Endothelial cell of umbilical vein (primary cell): ENCODE results near the gene ST6GAL2. TPM values are rescaled to one million over a fixed set of nuclear protein-coding genes. Genes with fewer than 3 reads are reported as not detected.

Experiments
- BruUV-seq: library from RNA; stranded (reverse); fragments of 400-500 nt; replicated peaks from 2 replicates; lab custom pipeline; 2021; lab: Mats Ljungman, UMichigan
- CTCF ChIA-PET: fragments of 300-600, 350-600 bp; sonication (Branson Sonifier 250); formaldehyde crosslinking; loops from one replicate; lab custom pipeline; 2021; ENCODE audit warnings: antibody characterized with exemption, inconsistent platforms; lab: Charles Lee
- POLR2A ChIA-PET: fragments of 300-600, 350-600 bp; sonication (Branson Sonifier 250); formaldehyde crosslinking; loops from one replicate; lab custom pipeline; 2021; ENCODE audit warnings: antibody characterized with exemption, inconsistent platforms; lab: Charles Lee
- DNase-seq: peaks from one replicate; pipeline ENCODE4 v3.0.0-alpha.2; 2011; ENCODE audit warnings: low read depth, low spot score
- FAIRE-seq: peaks from 2 replicates; lab custom pipeline; 2011; peaks lifted over from hg19 to GRCh38; lab: Jason Lieb, UNC
- H2AFZ ChIP-seq: 2 replicates; pipeline ENCODE4 v1.6.0; 2012; ENCODE audit warnings: low read depth, low read length, control low read depth, inconsistent platforms
- H3K27ac ChIP-seq: 2 replicates; pipeline ENCODE4 v1.5.1; 2011; ENCODE audit warnings: low read depth, mild to moderate bottlenecking, control low read depth, low read length, moderate library complexity; ENCODE audit not compliant: insufficient read depth
- H3K27me3 ChIP-seq, 2 experiments: 2 replicates each; pipeline versions ENCODE4 v1.6.0 to v1.6.1; 2011; ENCODE audit warnings: low read length in 2 of 2, mixed read lengths in 1 of 2; ENCODE audit not compliant: control insufficient read depth in 2 of 2, insufficient read depth in 2 of 2
- H3K36me3 ChIP-seq, 2 experiments: 2 replicates in 1 of 2; 3 replicates in 1 of 2; pipeline ENCODE4 v1.5.1; 2011; ENCODE audit warnings: low read length in 2 of 2, mild to moderate bottlenecking in 1 of 2, moderate library complexity in 1 of 2; ENCODE audit not compliant: control insufficient read depth in 2 of 2, insufficient read depth in 2 of 2; ENCODE audit errors: extremely low read depth in 1 of 2
- H3K4me1 ChIP-seq: 3 replicates; pipeline ENCODE4 v1.5.1; 2011; ENCODE audit warnings: mild to moderate bottlenecking, low read length; ENCODE audit not compliant: control insufficient read depth, insufficient read depth; ENCODE audit errors: extremely low read depth
- H3K4me2 ChIP-seq: 2 replicates; pipeline ENCODE4 v1.6.1; 2011; ENCODE audit warnings: low read length, control low read depth, mixed read lengths; ENCODE audit not compliant: insufficient read depth
- H3K4me3 ChIP-seq, 3 experiments: fragments of 200-600 bp in 1 of 3; sonication (generic), shearing (Covaris generic) in 1 of 3; replicated peaks in 1 of 3; 2 replicates each; pipeline ENCODE4 v1.5.1; 2011 to 2016; ENCODE audit warnings: control low read depth in 3 of 3, low read length in 3 of 3, mild to moderate bottlenecking in 2 of 3, inconsistent platforms in 1 of 3, low read depth in 1 of 3, moderate library complexity in 1 of 3; ENCODE audit not compliant: insufficient read depth in 1 of 3
- H3K79me2 ChIP-seq: 2 replicates; pipeline ENCODE4 v1.6.0; 2012; ENCODE audit warnings: low read length, inconsistent platforms; ENCODE audit not compliant: control insufficient read depth, insufficient read depth
- H3K9ac ChIP-seq: replicated peaks from 2 replicates; pipeline ENCODE3; 2011; ENCODE audit warnings: low read length, control low read depth; ENCODE audit not compliant: insufficient read depth; ENCODE audit errors: extremely low read depth
- H3K9me1 ChIP-seq: replicated peaks from 3 replicates; pipeline ENCODE4 v1.6.0; 2011; ENCODE audit warnings: mild to moderate bottlenecking, low read length; ENCODE audit not compliant: control insufficient read depth, insufficient read depth; ENCODE audit errors: extremely low read depth
- H3K9me3 ChIP-seq: replicated peaks from 2 replicates; pipeline ENCODE4 v1.5.1; 2012; ENCODE audit warnings: low read length, inconsistent platforms; ENCODE audit not compliant: control insufficient read depth, insufficient read depth
- H4K20me1 ChIP-seq: replicated peaks from 2 replicates; pipeline ENCODE3; 2011; ENCODE audit warnings: mild to moderate bottlenecking, low read length; ENCODE audit not compliant: control insufficient read depth, insufficient read depth; ENCODE audit errors: extremely low read depth
- EZH2 ChIP-seq: IDR thresholded peaks from 2 replicates; pipeline ENCODE4 v1.6.1; 2012; ENCODE audit warnings: borderline replicate concordance, low read depth, mild to moderate bottlenecking, moderate library complexity, low read length, inconsistent platforms; ENCODE audit not compliant: severe bottlenecking
- FOS ChIP-seq: IDR thresholded peaks from 2 replicates; pipeline ENCODE4 v1.6.1; 2011; ENCODE audit warnings: mild to moderate bottlenecking, low read length, moderate library complexity, borderline replicate concordance; ENCODE audit not compliant: insufficient read depth
- GATA2 ChIP-seq: IDR thresholded peaks from 2 replicates; pipeline ENCODE4 v1.7.0; 2011; ENCODE audit warnings: low read depth, mild to moderate bottlenecking, moderate library complexity, mixed read lengths, low read length; ENCODE audit not compliant: insufficient read length, insufficient read depth
- JUN ChIP-seq: IDR thresholded peaks from 2 replicates; pipeline ENCODE4 v1.6.1; 2011; ENCODE audit warnings: borderline replicate concordance, low read depth; ENCODE audit not compliant: insufficient read length, insufficient read depth
- MYC ChIP-seq: IDR thresholded peaks from one replicate; pipeline ENCODE4 v1.6.1; 2011; ENCODE audit warnings: mild to moderate bottlenecking, low read depth, low read length
- POLR2A ChIP-seq: IDR thresholded peaks from 2 replicates; pipeline ENCODE4 v1.6.1; 2012; ENCODE audit warnings: low read depth, mild to moderate bottlenecking, control low read depth, low read length
- POLR2AphosphoS5 ChIP-seq: IDR thresholded peaks from 2 replicates; pipeline ENCODE4 v1.6.1; 2012; ENCODE audit warnings: low read depth, mild to moderate bottlenecking, control low read depth, low read length, moderate library complexity; ENCODE audit not compliant: insufficient read depth
- dilution Hi-C: fragments of 300-500 bp; cut with MboI; formaldehyde crosslinking; loops from one replicate; pipeline ENCODE4 v1.15.0; 2019; ENCODE audit warnings: low sequenced_read_pairs; ENCODE audit not compliant: extremely low pct_ligation_motif_present
- intact Hi-C: fragments of 100-400 bp; cut with micrococcal nuclease; formaldehyde crosslinking; loops from one replicate; pipeline ENCODE4 v1.10.0; 2022
- polyA plus RNA-seq, 4 experiments: library from polyadenylated mRNA; depleted of rRNA in 3 of 4; stranded (reverse) in 3 of 4; unstranded in 1 of 4; fragments of >200 nt; gene quantifications; 2 replicates each; pipeline versions ENCODE4 v1.2.1 to v1.2.3, GENCODE V29; 2011 to 2012; ENCODE audit warnings: missing spikeins in 1 of 4
- total RNA-seq: library from RNA; stranded (reverse); gene quantifications from 2 replicates; pipeline ENCODE4 v1.2.3, GENCODE V29; 2021
- TF ChIP-seq, protein P1 (sequence below): IDR thresholded peaks from 2 replicates; pipeline ENCODE4 v1.6.1; 2011; ENCODE audit not compliant: insufficient read depth, insufficient read length
- TF ChIP-seq, protein P2 (sequence below), 2 donors: IDR thresholded peaks; 1 replicate in 1 of 2; 2 replicates in 1 of 2; pipeline ENCODE4 v1.5.1; 2011; ENCODE audit warnings: low read length in 2 of 2, mild to moderate bottlenecking in 2 of 2, moderate library complexity in 2 of 2, control low read depth in 1 of 2, inconsistent platforms in 1 of 2, low read depth in 1 of 2; ENCODE audit not compliant: insufficient read depth in 1 of 2; ENCODE audit errors: extremely low read depth in 1 of 2

The ST6GAL2 gene
- total and polyA plus RNA-seq, 2 donors (not counting 3 experiments of a cell fraction or from before 2014, with no cell fraction given): not detected

DNA sequence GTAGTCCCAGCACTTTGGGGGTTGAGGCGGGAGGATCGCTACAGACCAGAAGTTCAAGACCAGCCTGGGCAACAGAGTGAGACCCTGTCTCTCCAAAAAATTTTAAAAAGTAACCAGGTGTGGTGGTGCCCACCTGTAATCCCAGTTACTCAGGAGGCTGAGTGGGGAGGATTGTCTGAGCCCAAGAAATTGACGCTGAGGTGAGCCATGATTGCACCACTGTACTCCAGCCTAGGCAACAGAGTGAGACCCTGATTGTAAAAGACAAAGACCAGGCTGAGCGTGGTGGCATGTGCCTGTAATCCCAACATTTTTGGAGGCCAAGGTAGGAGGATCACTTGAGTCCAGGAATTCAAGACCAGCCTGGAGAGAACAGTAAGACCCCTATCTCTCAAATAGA lies 7.8 kb downstream of the ST6GAL2 start:
- H2AFZ ChIP-seq: no peak overlapping the region
- no peaks in the 10 kb centered on the region for H3K27me3 ChIP-seq
- H3K4me2 ChIP-seq: no peak overlapping the region
- H3K9ac ChIP-seq: no peak overlapping the region
- ChIA-PET POLR2A (no interaction called here), CTCF (no interaction called here)
- H3K9me3 ChIP-seq: no peaks in the 10 kb centered on the region
- TF ChIP-seq MYC (no peak), EZH2 (no peak), JUN (no peak), POLR2A (no peak), FOS (no peak), GATA2 (no peak), POLR2AphosphoS5 (no peak)
- TF ChIP-seq, protein P1, sequence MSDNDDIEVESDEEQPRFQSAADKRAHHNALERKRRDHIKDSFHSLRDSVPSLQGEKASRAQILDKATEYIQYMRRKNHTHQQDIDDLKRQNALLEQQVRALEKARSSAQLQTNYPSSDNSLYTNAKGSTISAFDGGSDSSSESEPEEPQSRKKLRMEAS: no peak
- TF ChIP-seq, protein P2, sequence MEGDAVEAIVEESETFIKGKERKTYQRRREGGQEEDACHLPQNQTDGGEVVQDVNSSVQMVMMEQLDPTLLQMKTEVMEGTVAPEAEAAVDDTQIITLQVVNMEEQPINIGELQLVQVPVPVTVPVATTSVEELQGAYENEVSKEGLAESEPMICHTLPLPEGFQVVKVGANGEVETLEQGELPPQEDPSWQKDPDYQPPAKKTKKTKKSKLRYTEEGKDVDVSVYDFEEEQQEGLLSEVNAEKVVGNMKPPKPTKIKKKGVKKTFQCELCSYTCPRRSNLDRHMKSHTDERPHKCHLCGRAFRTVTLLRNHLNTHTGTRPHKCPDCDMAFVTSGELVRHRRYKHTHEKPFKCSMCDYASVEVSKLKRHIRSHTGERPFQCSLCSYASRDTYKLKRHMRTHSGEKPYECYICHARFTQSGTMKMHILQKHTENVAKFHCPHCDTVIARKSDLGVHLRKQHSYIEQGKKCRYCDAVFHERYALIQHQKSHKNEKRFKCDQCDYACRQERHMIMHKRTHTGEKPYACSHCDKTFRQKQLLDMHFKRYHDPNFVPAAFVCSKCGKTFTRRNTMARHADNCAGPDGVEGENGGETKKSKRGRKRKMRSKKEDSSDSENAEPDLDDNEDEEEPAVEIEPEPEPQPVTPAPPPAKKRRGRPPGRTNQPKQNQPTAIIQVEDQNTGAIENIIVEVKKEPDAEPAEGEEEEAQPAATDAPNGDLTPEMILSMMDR (IDR thresholded peaks at IDR 0.05; ENCODE audit: extremely low read depth in 1 of 2, insufficient read depth in 1 of 2, low read depth in 1 of 2, low read length in 2 of 2): no peak
- H4K20me1 ChIP-seq: no peaks in the 10 kb centered on the region
- H3K79me2 ChIP-seq: no peaks in the 10 kb centered on the region
- H3K4me3 ChIP-seq: no peak overlapping the region
- no peaks in the 10 kb centered on the region for H3K9me1 ChIP-seq
- dilution Hi-C loops (no loop called here), intact Hi-C loops (no loop called here)
- DNase-seq: no peak
- H3K36me3 ChIP-seq: no peaks in the 10 kb centered on the region
- H3K27ac ChIP-seq: no peak overlapping the region
- H3K4me1 ChIP-seq: no peaks in the 10 kb centered on the region
- no TSS peak for BruUV-seq
- no peak for FAIRE-seq
